GM12892 (cell line): ENCODE measurements around the gene ARRDC3.

Experiments used
- POLR2A ChIP-seq: IDR thresholded peaks from 2 replicates; pipeline ENCODE4 v1.6.1; 2011; ENCODE audit warnings: low read depth, low read length, control low read depth
- POLR2AphosphoS5 ChIP-seq: IDR thresholded peaks from 2 replicates; pipeline ENCODE4 v1.6.1; 2011; ENCODE audit warnings: low read depth, low read length, control low read depth
- TAF1 ChIP-seq: IDR thresholded peaks from 2 replicates; pipeline ENCODE4 v1.6.1; 2011; ENCODE audit warnings: low read depth, mild to moderate bottlenecking, control low read depth, low read length, borderline replicate concordance

DNA sequence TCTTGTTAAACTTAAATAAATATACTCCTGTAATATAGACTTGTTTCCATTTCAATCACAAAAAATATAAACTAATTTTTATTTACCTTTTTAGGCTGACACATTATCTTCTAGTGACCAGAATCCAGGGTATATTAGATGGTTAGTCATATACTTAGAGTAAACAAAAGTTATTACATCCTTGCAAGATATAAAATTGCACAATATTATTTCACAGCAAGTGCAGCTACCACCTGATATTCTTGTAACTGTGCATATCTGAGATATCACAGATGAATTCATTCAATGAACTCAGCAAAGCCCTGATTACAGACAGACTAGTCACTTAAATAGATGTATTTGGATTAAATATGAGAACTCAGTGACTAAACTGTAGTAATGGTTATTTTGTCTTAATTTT, 25.6 kb upstream of the ARRDC3 start:
- no peak for TF ChIP-seq POLR2A
- TF ChIP-seq POLR2AphosphoS5, result no peak
- TF ChIP-seq TAF1, result no peak
